Suprapubic skin (tissue), 4 donors: Measurements from ENCODE around the gene QPCT.

ENCODE experiments used
- POLR2A ChIP-seq, 2 donors: fragments of 450-650 bp; IDR thresholded peaks; one replicate each; pipeline ENCODE4 v1.6.1; 2017; ENCODE audit warnings: antibody characterized with exemption in 2 of 2, mild to moderate bottlenecking in 2 of 2, moderate library complexity in 2 of 2
- POLR2AphosphoS5 ChIP-seq, 3 donors: sonication (generic); formaldehyde crosslinking; IDR thresholded peaks; one replicate each; pipeline ENCODE4 v1.6.1; 2017; ENCODE audit warnings: antibody characterized with exemption in 3 of 3

DNA sequence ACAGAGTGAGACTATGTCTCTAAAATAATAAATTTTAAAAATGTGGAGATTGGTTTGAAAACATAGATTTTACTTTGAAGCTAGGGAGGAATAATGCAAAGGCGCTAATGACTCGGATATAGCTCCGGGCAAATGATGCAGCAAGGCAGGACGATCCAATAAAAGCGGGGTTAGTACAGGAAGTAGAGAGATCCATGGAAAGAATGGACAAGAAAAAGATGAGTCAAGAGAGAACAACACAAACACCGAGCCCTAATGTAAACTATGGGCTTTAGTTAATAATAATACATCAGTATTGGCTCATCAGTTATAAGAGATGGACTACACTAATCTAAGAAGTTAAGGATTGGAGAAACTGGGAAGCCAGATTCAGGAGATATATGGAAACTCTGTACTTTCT is 74.5 kb downstream of the QPCT start:
- no peak for TF ChIP-seq POLR2AphosphoS5 (IDR thresholded peaks at IDR 0.05)
- no peak for TF ChIP-seq POLR2A (IDR thresholded peaks at IDR 0.05)
